Measurements from ENCODE around the gene MAPK12. TPM values are rescaled to one million over a fixed set of nuclear protein-coding genes. Genes with fewer than 3 reads are reported as not detected.

MAPK12 gene
- total RNA-seq, 4 donors from 2014 or later = 1.2 to 37.1 (median 5.4) TPM

DNA sequence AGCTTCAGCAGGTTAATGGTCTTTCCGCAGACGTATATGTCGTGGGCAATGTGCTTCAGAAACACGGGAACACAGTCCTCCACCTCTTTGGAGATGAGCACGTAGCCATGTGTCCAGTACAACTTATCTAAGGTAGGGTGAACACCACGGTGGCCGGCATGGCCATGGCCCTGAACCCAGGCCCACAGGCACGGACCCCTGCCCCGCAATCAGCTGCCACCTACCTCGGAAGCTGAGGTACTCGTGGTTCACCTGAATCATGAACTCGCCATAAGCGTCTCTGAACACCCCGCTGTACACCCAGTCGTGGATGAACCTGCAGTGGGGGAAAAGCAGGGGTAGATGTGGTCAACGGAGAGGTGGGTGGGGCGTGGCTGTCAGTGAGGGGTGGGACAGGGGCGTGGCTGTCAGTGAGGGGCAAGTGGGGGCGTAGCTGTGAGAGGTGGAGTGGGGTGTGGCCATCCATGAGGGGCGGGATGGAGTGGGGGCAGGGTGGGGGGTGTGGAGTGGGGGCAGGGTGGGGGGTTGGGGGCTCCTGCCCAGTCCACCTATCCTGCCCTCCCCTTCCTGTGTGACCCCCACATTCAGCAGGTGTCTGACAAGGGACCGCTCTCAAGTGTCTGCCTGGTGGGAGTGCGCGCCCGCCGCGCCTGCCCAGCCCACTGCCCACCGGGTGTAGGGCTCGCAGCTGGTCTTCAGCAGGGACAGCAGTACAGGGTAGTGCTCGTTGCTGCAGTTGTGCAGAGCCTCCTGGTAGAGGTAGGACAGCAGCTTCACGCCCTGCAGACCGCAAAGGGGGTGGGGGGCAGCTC lies 35.2 kb downstream of the MAPK12 start:
- peaks cover 0 to 83% (median 0%) of the 10 kb centered on the region in 3 donors for H3K36me3 ChIP-seq
- no peak for DNase-seq
- no peaks in the 10 kb centered on the region for H3K9me3 ChIP-seq

DNA sequence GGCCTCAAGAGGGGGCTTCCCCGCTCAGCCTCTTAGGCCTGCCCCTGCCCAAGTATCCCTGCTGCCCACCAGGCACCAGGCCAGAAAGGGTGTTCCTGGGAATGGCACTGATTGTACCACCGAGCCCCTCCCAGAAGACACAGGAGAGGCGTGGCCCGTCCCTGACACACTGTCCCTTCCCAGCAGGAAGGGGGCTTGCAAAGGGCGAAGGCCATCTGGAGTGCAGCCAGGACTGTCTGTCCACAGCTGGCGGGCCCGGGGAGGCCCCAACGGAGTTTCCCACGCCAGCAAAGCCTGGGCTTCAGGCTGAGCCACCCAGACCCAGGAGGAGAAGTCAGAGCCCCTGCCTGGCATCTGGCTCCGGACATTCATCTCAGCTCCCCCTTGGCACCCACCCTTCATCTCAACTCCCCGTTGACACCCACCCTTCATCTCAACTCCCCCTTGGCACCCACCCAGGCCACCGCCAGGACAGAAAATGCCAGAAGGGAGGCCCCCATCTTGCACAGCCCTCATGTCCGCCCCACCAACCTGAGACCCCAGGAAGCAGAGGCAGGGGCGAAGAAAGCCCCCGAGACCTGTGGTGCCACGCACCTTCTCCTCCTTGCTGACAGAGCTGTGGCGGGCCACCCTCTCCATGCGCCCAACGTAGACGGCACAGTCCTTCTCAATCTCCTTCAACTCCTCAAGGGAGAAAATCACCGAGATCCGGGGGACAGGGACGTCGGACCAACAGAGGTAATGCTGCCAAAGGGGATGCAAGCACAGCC lies 36.1 kb downstream of the MAPK12 start:
- Histone ChIP-seq H3K9me3 (no peaks in the 10 kb centered on the region), H3K27me3 (no peaks in the 10 kb centered on the region), H3K36me3 (peaks cover 0 to 92% (median 0%) of the 10 kb centered on the region in 3 donors), H3K27ac (no peak overlapping the region), H3K4me3 (no peak overlapping the region), H3K4me1 (no peaks in the 10 kb centered on the region)
- DNase-seq = no peak
- TF ChIP-seq POLR2A (IDR thresholded peaks at IDR 0.05) = no peak
- TF ChIP-seq, protein P1, sequence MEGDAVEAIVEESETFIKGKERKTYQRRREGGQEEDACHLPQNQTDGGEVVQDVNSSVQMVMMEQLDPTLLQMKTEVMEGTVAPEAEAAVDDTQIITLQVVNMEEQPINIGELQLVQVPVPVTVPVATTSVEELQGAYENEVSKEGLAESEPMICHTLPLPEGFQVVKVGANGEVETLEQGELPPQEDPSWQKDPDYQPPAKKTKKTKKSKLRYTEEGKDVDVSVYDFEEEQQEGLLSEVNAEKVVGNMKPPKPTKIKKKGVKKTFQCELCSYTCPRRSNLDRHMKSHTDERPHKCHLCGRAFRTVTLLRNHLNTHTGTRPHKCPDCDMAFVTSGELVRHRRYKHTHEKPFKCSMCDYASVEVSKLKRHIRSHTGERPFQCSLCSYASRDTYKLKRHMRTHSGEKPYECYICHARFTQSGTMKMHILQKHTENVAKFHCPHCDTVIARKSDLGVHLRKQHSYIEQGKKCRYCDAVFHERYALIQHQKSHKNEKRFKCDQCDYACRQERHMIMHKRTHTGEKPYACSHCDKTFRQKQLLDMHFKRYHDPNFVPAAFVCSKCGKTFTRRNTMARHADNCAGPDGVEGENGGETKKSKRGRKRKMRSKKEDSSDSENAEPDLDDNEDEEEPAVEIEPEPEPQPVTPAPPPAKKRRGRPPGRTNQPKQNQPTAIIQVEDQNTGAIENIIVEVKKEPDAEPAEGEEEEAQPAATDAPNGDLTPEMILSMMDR (IDR thresholded peaks at IDR 0.05) = no peak

More for the DNA sequence above, 35.2 kb downstream of the MAPK12 start:
- Histone ChIP-seq H3K27me3 (no peaks in the 10 kb centered on the region), H3K4me3 (no peak overlapping the region), H3K4me1 (no peaks in the 10 kb centered on the region), H3K27ac (no peak overlapping the region)
- TF ChIP-seq, protein P1 (IDR thresholded peaks at IDR 0.05) = no peak
- no peak for TF ChIP-seq POLR2A (IDR thresholded peaks at IDR 0.05)

DNA sequence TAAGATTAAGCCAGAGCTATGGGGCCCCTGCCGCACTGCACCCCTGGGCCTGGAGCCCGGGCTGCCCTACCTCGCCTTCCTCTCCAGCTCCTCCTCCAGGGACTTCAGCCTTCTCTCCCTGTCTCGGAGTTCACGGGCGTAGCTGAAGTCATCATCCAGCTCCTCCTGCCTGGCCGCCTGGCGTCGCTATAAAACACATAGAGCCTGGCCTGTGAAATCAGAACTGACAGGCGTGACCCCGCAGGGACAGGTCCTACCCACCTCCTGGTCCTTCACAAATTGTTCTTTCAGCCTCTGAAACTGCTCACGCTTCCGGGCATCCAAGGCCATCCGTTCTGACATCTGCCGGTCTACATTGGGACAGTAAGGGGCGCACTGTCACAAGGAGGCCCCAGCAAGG lies 37.4 kb downstream of the MAPK12 start:
- no peaks in the 10 kb centered on the region for H3K27me3 ChIP-seq
- H3K4me3 ChIP-seq = no peak overlapping the region
- TF ChIP-seq, protein P1 (IDR thresholded peaks at IDR 0.05) = no peak
- TF ChIP-seq POLR2A (IDR thresholded peaks at IDR 0.05) = no peak
- peaks cover 0 to 88% (median 0%) of the 10 kb centered on the region in 3 donors for H3K36me3 ChIP-seq
- no peak overlapping the region for H3K27ac ChIP-seq
- no peaks in the 10 kb centered on the region for H3K9me3 ChIP-seq
- no peak for DNase-seq
- peaks cover 0 to 6% (median 0%) of the 10 kb centered on the region in 4 donors for H3K4me1 ChIP-seq

DNA sequence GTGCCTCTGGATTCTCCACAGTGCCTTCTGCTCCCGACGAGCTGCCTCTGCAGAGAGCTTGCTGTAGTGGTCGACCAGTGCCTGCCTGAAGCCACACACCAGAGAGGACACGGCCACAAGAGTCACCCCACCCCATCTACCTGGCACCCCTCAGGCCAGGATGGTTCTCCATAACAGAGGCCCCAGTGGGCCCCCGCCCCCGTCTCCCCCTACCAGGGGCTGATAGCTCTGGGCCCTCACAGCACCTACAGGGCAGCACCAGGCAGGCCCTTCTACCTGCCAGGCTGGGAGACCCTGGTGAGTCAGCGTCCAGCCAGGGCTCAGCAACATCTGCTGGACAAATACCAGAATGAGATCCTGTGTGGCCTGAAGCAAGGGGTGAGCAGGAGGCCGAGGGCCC lies 39.0 kb downstream of the MAPK12 start:
- DNase-seq = no peak
- H3K27me3 ChIP-seq = no peaks in the 10 kb centered on the region
- TF ChIP-seq, protein P1 (IDR thresholded peaks at IDR 0.05) = no peak
- no peak for TF ChIP-seq POLR2A (IDR thresholded peaks at IDR 0.05)
- no peak overlapping the region for H3K27ac ChIP-seq
- H3K4me3 ChIP-seq = no peak overlapping the region
- H3K4me1 ChIP-seq = peaks cover 0 to 6% (median 0%) of the 10 kb centered on the region in 4 donors
- H3K9me3 ChIP-seq = no peaks in the 10 kb centered on the region
- peaks cover 0 to 89% (median 0%) of the 10 kb centered on the region in 3 donors for H3K36me3 ChIP-seq

DNA sequence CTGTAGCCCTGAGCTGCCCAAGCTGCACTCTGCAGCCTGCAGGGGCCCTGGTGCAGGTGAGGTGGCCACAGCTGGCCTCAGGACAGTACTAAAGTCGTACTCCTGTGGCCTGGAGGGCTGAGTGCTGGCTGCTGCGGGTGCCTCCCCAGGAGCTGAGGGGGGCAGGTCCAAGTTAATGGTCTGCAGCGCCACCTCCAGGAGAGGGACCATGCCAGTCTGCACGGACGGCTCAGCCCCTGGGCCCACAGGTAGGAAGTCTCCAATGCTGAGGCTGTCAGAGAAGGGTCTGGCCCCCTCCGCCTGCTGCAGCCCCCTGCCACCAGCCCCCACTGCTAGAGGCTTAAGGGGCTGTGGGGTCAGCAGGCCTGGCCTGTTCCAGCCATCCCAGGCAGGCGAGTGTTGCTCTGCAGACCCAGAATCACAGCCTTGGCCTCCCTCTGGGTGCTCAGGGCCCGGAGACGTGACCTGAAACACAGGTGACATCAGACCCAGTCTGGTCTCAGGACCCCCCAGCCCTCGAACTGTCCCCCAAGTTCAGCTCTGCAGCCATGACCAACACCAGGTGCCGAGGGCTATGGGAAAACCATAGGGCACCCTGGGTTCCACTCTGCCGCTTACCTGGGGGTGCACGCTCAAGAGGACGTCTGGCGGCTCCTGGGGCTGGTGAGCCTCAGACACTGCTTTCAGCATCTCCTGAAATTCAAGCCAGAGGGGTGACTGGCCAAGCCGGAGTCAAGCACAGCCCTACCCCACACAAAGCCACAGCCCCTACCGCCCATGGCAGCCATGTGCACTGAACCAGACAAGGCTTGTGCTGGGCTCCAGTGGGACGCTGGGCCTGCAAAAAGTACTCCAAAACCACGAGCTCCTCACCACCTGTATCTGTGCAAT lies 39.8 kb downstream of the MAPK12 start:
- DNase-seq = no peak
- H3K9me3 ChIP-seq = no peaks in the 10 kb centered on the region
- H3K36me3 ChIP-seq = peaks cover 0 to 91% (median 0%) of the 10 kb centered on the region in 3 donors
- H3K27ac ChIP-seq = no peak overlapping the region
- no peak overlapping the region for H3K4me3 ChIP-seq
- H3K27me3 ChIP-seq = no peaks in the 10 kb centered on the region
- no peak for TF ChIP-seq POLR2A (IDR thresholded peaks at IDR 0.05)
- TF ChIP-seq, protein P1 (IDR thresholded peaks at IDR 0.05) = no peak
- peaks cover 0 to 6% (median 0%) of the 10 kb centered on the region in 4 donors for H3K4me1 ChIP-seq

Measured in Peyer's patch (tissue), 4 donors.